ENCODE data around the gene EML1.

The EML1 gene

GRCh38 chr14:99793213-99794150, at the start of gene EML1:
Gene EML1, plus strand, starts transcription at chr14:99793413. Its CDS starts 64 bp downstream, at chr14:99793477.
- peak; percentile 86 for DNase-seq

- DNase-seq, result no peak
These were observed 48.9 kb upstream of the EML1 start for GRCh38 chr14:99744199-99744872.

DNA sequence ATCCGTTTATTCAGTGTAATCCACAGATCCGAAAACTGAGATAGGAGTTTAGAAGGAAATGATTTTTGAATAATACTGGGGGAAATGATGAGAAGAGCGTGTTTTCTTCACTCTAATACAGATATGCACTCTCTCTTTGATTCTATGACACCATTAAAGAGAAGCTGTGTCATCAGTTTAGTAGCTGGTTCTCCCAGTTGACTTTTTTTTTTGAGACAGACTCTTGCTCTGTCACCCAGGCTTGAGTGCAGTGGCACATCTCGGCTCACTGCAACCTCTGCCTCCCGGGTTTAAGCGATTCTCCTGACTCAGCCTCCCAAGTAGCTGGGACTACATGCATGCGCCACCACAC, 48.4 kb upstream of the EML1 start:
- no peak for DNase-seq

DNA sequence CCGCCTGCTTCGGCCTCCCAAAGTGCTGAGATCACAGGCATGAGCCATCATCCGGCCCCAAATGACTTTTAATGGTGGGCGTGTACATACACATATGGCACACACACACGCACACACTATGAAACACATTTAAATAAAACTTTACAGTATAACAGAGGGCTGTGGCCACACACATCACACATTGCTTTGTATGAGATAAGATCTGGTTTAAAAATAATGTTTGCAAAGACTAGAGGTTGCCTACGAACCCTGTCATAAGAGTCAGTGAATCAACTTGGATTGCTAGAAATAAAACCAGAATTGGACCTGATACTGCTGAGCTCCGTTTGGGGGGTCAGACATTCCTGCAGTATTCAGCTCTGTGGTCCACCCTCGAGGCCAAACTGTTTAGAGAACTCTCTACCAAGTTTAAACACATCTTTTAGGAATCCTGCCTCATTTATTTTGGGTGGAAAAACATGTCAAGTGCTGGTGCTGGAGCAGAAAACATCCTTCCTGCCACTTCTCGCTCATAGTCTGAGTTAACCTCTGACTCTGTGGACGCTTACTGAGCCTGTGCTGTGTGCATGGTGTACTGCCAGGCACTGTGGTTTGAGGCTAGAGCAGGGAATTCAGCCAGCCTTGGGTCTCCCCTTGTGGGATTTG, 47.8 kb upstream of the EML1 start:
- no peak for DNase-seq

DNA sequence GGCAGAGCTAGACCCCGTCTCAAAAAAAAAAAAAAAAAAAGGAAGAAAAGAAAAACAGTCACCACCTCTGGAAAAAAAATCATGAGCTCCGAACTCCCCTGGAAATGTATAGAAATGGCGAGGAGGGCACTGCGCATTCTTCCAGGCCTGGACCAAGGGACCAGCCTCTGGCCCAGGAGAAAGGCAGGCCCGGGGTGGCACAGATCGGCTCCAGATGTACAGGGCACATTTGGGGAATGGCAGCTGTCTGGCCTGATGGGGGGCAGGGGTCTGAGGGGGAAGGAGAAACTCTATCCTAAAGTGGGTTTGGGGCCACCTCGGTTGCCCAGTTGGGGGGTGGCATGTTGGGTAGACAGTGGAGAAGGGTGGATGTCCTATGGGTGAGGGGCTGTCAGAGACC, 46.0 kb upstream of the EML1 start:
- no peak for DNase-seq

- no peak for DNase-seq
These were observed 45.5 kb upstream of the EML1 start for GRCh38 chr14:99747582-99748330.

DNA sequence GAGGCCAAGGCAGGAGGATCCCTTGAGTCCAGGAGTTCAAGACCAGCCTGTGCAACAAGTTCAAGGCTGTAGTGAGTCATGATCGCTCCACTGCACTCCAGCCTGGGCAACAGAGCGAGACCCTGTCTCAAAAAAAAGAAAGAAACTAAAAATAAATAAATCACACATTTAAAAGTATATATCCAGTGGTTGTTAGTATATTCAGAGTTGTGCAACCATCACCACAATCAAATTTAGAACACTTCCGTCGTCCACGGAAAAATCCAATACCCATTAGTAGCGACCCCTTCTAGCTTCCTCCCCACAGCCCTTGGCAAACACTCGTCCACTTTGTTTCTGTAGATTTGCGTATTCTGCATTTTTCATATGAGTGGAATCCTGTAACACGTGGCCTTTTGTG, 44.7 kb upstream of the EML1 start:
- DNase-seq, result no peak

GRCh38 chr14:99749142-99749541, 44.1 kb upstream of the EML1 start:
- DNase-seq, result no peak

- no peak for DNase-seq
These were observed 43.2 kb upstream of the EML1 start for GRCh38 chr14:99749763-99750715.

- DNase-seq, result no peak
These were observed 42.3 kb upstream of the EML1 start for GRCh38 chr14:99750746-99751450.

- no peak for DNase-seq
These were observed 41.4 kb upstream of the EML1 start for GRCh38 chr14:99751539-99752485.

GRCh38 chr14:99752486-99753121, 40.6 kb upstream of the EML1 start:
- DNase-seq, result no peak

GRCh38 chr14:99753225-99754140, 39.7 kb upstream of the EML1 start:
- DNase-seq, result no peak

DNA sequence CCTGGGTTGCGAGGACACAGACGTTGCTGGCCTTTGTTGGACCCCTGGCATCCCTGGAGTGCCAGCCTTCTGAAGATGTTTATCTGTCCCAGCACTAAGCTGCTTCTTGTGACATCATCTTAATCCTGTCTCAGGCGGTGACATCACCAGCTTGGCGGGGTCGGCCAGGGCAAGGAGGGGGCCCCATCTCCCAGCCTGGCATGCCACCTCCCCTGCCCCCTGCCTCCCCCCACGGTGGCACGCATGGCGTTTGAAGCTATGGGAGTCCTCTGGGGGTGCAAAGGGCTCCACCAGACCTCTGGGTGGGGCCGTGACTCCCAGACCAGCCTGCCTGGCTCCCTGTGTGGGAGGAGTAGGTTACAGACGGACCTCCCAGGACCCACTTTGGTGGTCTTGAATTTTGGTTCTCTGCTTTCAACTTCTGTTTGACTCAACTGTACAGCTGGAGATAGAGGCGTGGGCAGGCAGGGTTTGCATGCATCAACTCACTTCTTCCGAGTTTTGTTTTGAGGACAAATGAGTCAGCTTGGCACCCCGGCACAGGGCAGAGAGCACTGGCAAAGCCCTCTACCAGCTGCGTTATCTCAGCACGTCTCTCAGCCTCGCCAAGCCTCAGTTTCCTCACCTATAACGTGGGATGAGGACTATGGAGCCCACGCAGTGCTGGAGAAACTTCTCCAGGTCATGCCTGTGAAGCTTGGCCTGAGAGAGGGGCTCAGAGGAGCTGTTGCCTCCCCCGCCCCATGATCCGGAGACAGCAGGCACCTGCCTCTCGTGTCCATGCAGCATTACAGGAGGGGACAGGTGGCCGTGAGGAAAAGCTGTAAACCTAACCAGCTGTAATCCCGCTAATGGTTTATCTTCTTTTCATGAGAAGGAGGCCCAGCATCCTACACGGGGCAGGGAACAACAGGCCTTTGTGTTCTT, 38.8 kb upstream of the EML1 start:
- DNase-seq, result no peak

GRCh38 chr14:99755068-99755405, 38.2 kb upstream of the EML1 start:
- DNase-seq, result no peak

- no peak for DNase-seq
These were observed 37.3 kb upstream of the EML1 start for GRCh38 chr14:99755629-99756603.
